HepG2 (cell line): ENCODE measurements around the gene NCLN. TPM values are rescaled to one million over a fixed set of nuclear protein-coding genes. Genes with fewer than 3 reads are reported as not detected.
A peak's percentile ranks its signal among the peaks of the same experiment; 100 is the strongest.

Experiments
- ATRX ChIP-seq: sonication (generic); formaldehyde crosslinking; IDR thresholded peaks from 2 replicates; pipeline ENCODE4 v1.4.0; 2020; ENCODE audit warnings: missing genetic modification reagents, borderline replicate concordance
- CENPT ChIP-seq: sonication (generic); formaldehyde crosslinking; IDR thresholded peaks from 2 replicates; pipeline ENCODE4 v1.8.0; 2022; ENCODE audit warnings: low read depth, mild to moderate bottlenecking, moderate library complexity, missing genetic modification reagents
- FOXC1 ChIP-seq: sonication (generic); formaldehyde crosslinking; IDR thresholded peaks from 2 replicates; pipeline ENCODE4 v1.8.0; 2022; ENCODE audit warnings: mild to moderate bottlenecking, missing genetic modification reagents, borderline replicate concordance
- FOXP1 ChIP-seq, 2 experiments: fragments of 450-650 bp in 1 of 2; IDR thresholded peaks; 2 replicates each; pipeline ENCODE4 v1.6.1; 2017 to 2018; ENCODE audit warnings: antibody characterized with exemption in 1 of 2
- FOXP4 ChIP-seq: sonication (generic); formaldehyde crosslinking; IDR thresholded peaks from 2 replicates; pipeline ENCODE4 v1.4.0; 2020; ENCODE audit warnings: missing genetic modification reagents
- HMGXB4 ChIP-seq, 2 experiments: sonication (generic) in 1 of 2; formaldehyde crosslinking in 1 of 2; IDR thresholded peaks; 2 replicates each; pipeline versions ENCODE4 v1.4.0 to v1.6.1; 2018 to 2020; ENCODE audit warnings: missing genetic modification reagents in 2 of 2, borderline replicate concordance in 1 of 2, low read depth in 1 of 2, mild to moderate bottlenecking in 1 of 2, missing biosample characterization in 1 of 2
- MED1 ChIP-seq: sonication (generic); formaldehyde crosslinking; IDR thresholded peaks from 2 replicates; pipeline ENCODE4 v1.4.0; 2020; ENCODE audit warnings: missing genetic modification reagents
- MEIS2 ChIP-seq: sonication (generic); formaldehyde crosslinking; IDR thresholded peaks from 2 replicates; pipeline ENCODE4 v1.9.0; 2021; ENCODE audit warnings: mild to moderate bottlenecking, missing genetic modification reagents
- RARG ChIP-seq: sonication (generic); formaldehyde crosslinking; IDR thresholded peaks from 2 replicates; pipeline ENCODE4 v1.4.0; 2020; ENCODE audit warnings: low read depth, mild to moderate bottlenecking, missing genetic modification reagents
- RCOR2 ChIP-seq: IDR thresholded peaks from 2 replicates; pipeline ENCODE4 v1.6.1; 2016; ENCODE audit warnings: missing biosample characterization, missing genetic modification reagents
- SMYD3 ChIP-seq: sonication (generic); formaldehyde crosslinking; IDR thresholded peaks from 2 replicates; pipeline ENCODE4 v1.8.1; 2023; ENCODE audit warnings: mild to moderate bottlenecking, missing genetic modification reagents
- ZBTB14 ChIP-seq: sonication (generic); formaldehyde crosslinking; IDR thresholded peaks from 2 replicates; pipeline ENCODE4 v1.4.0; 2020; ENCODE audit warnings: missing genetic modification reagents
- ZFP36L2 ChIP-seq: sonication (generic); formaldehyde crosslinking; IDR thresholded peaks from 2 replicates; pipeline ENCODE4 v1.4.0; 2020; ENCODE audit warnings: missing genetic modification reagents
- ZFP37 ChIP-seq: sonication (generic); formaldehyde crosslinking; IDR thresholded peaks from 2 replicates; pipeline ENCODE4 v1.4.0; 2020; ENCODE audit warnings: missing genetic modification reagents, borderline replicate concordance
- ZNF142 ChIP-seq: sonication (generic); formaldehyde crosslinking; IDR thresholded peaks from 2 replicates; pipeline ENCODE4 v1.4.0; 2020; ENCODE audit warnings: missing genetic modification reagents
- ZNF224 ChIP-seq: sonication (generic); formaldehyde crosslinking; IDR thresholded peaks from 2 replicates; pipeline ENCODE4 v1.5.0; 2020; ENCODE audit warnings: mild to moderate bottlenecking, missing genetic modification reagents
- ZNF33B ChIP-seq: sonication (generic); formaldehyde crosslinking; IDR thresholded peaks from 2 replicates; pipeline ENCODE4 v1.5.1; 2020; ENCODE audit warnings: mild to moderate bottlenecking, missing genetic modification reagents
- polyA plus RNA-seq, 8 experiments: library from polyadenylated mRNA; depleted of rRNA in 3 of 8; stranded (reverse) in 7 of 8; unstranded in 1 of 8; fragments of >200 nt; fragmentation: Illumina TruSeq in 4 of 8; extraction: Trizol in 4 of 8; gene quantifications; 2 replicates each; pipeline versions ENCODE4 v1.2.1 to v1.2.3, GENCODE V29; 2011 to 2016; ENCODE audit warnings: low read depth in 4 of 8, missing spikeins in 1 of 8, mixed read lengths in 1 of 8; ENCODE audit not compliant: insufficient read depth in 1 of 8
- total RNA-seq, 5 experiments: library from RNA; depleted of rRNA; stranded (reverse); fragments of >200 nt; fragmentation: Illumina TruSeq; extraction: Trizol; gene quantifications; 2 replicates each; pipeline ENCODE4 v1.2.3, GENCODE V29; 2016; ENCODE audit warnings: low read depth in 1 of 5

The NCLN gene
- total and polyA plus RNA-seq, 2 of the 13 experiments (the other 11 are each of a cell fraction or from before 2014, with no cell fraction given) = 42.6 to 56.0 TPM

GRCh38 chr19:3243819-3244700 lies 58.3 kb downstream of the NCLN start (continued):
- TF ChIP-seq ZNF142 (no peak), SMYD3 (CRISPR knock-in tag) (no peak), CENPT (CRISPR knock-in tag) (0 out of 2 replicates have a peak, but pooled peaks have one; percentile 37), ZNF33B (no peak), FOXP4 (CRISPR knock-in tag) (0 out of 2 replicates have a peak, but pooled peaks have one; percentile 12), RCOR2 (CRISPR knock-in tag) (no peak), ATRX (CRISPR knock-in tag) (no peak), HMGXB4 (CRISPR knock-in tag; IDR thresholded peaks at IDR 0.05; ENCODE audit: borderline replicate concordance in 1 of 2, low read depth in 1 of 2) (0 out of 4 replicates have a peak, but pooled peaks of 1 of the 2 experiments have one; percentile 40), RARG (CRISPR knock-in tag) (no peak), MED1 (CRISPR knock-in tag) (0 out of 2 replicates have a peak, but pooled peaks have one; percentile 45), ZBTB14 (CRISPR knock-in tag) (no peak), ZFP36L2 (no peak), ZNF224 (CRISPR knock-in tag) (no peak), MEIS2 (CRISPR knock-in tag) (no peak; the same call in 1 of the 2 replicates), ZFP37 (peak; percentile 81; the same call in 1 of the 2 replicates), FOXC1 (CRISPR knock-in tag) (0 out of 2 replicates have a peak, but pooled peaks have one; percentile 59), FOXP1 (IDR thresholded peaks at IDR 0.05) (peak; percentile 40; the same call in 1 of the 2 replicates), FOXP1 (CRISPR knock-in tag; IDR thresholded peaks at IDR 0.05) (0 out of 2 replicates have a peak, but pooled peaks have one; percentile 28)
